ENCODE results near the gene PEAK1.

PEAK1 gene

GRCh38 chr15:77419836-77420609, at the start of gene PEAK1:
PEAK1 (minus strand) TSS chr15:77420104; CDS start chr15:77181926, 238,178 bp downstream.
- no peak for TF ChIP-seq CTCF (conservative IDR thresholded peaks at IDR 0.05; ENCODE audit: control insufficient read depth, insufficient read depth, low read depth, low read length)
- peak; percentile 98 for DNase-seq (ENCODE audit: low read depth)

GRCh38 chr15:77468896-77469295, 49.0 kb upstream of the PEAK1 start:
- DNase-seq (ENCODE audit: low read depth) = no peak
- no peak overlapping the region for H3K4me3 ChIP-seq (ENCODE audit: control insufficient read depth, low read depth, low read length)
- no peak for TF ChIP-seq CTCF (conservative IDR thresholded peaks at IDR 0.05; ENCODE audit: control insufficient read depth, insufficient read depth, low read depth, low read length)

More at GRCh38 chr15:77419836-77420609, at the start of gene PEAK1:
- peak within 1 kb of the TSS; percentile 95 for H3K4me3 ChIP-seq (ENCODE audit: control insufficient read depth, low read depth, low read length)

- no peak overlapping the region for H3K4me3 ChIP-seq (ENCODE audit: control insufficient read depth, low read depth, low read length)
- DNase-seq (ENCODE audit: low read depth) = no peak
- no peak for TF ChIP-seq CTCF (conservative IDR thresholded peaks at IDR 0.05; ENCODE audit: control insufficient read depth, insufficient read depth, low read depth, low read length)
Measured at GRCh38 chr15:77466521-77466920, 46.6 kb upstream of the PEAK1 start.

- H3K4me3 ChIP-seq (ENCODE audit: control insufficient read depth, low read depth, low read length) = no peak overlapping the region
- no peak for DNase-seq (ENCODE audit: low read depth)
- no peak for TF ChIP-seq CTCF (conservative IDR thresholded peaks at IDR 0.05; ENCODE audit: control insufficient read depth, insufficient read depth, low read depth, low read length)
Measured at GRCh38 chr15:77464129-77464865, 44.4 kb upstream of the PEAK1 start.

GRCh38 chr15:77461486-77461885, 41.6 kb upstream of the PEAK1 start:
- TF ChIP-seq CTCF (conservative IDR thresholded peaks at IDR 0.05; ENCODE audit: control insufficient read depth, insufficient read depth, low read depth, low read length) = no peak
- H3K4me3 ChIP-seq (ENCODE audit: control insufficient read depth, low read depth, low read length) = no peak overlapping the region
- peak; percentile 61 for DNase-seq (ENCODE audit: low read depth)

GRCh38 chr15:77459031-77459430, 39.1 kb upstream of the PEAK1 start:
- TF ChIP-seq CTCF (conservative IDR thresholded peaks at IDR 0.05; ENCODE audit: control insufficient read depth, insufficient read depth, low read depth, low read length) = no peak
- DNase-seq (ENCODE audit: low read depth) = no peak
- H3K4me3 ChIP-seq (ENCODE audit: control insufficient read depth, low read depth, low read length) = no peak overlapping the region
